HepG2 (cell line): Measurements from ENCODE around the gene HS6ST2.

Experiments used
- BHLHE40 ChIP-seq: IDR thresholded peaks from 2 replicates; pipeline ENCODE4 v1.6.1; 2011; ENCODE audit warnings: low read length, improper control_type of control experiment
- MXI1 ChIP-seq: IDR thresholded peaks from 3 replicates; pipeline ENCODE4 v1.6.1; 2012; ENCODE audit warnings: low read depth, low read length, inconsistent platforms, borderline replicate concordance
- NRL ChIP-seq: sonication (generic); formaldehyde crosslinking; IDR thresholded peaks from 2 replicates; pipeline ENCODE4 v1.5.0; 2020; ENCODE audit warnings: missing genetic modification reagents, mild to moderate bottlenecking, moderate library complexity, borderline replicate concordance
- PHB2 ChIP-seq: fragments of 450-650 bp; IDR thresholded peaks from 2 replicates; pipeline ENCODE4 v1.6.1; 2018; ENCODE audit not compliant: partially characterized antibody
- SSRP1 ChIP-seq: IDR thresholded peaks from 2 replicates; pipeline ENCODE4 v1.6.1; 2016; ENCODE audit warnings: control low read depth
- TAF1 ChIP-seq: sonication (generic); formaldehyde crosslinking; IDR thresholded peaks from 2 replicates; pipeline ENCODE4 v1.4.0; 2020; ENCODE audit warnings: missing genetic modification reagents
- ZBTB1 ChIP-seq: sonication (generic); formaldehyde crosslinking; IDR thresholded peaks from 2 replicates; pipeline ENCODE4 v1.4.0; 2020; ENCODE audit warnings: missing genetic modification reagents, borderline replicate concordance
- ZFP36 ChIP-seq: fragments of 150-350 bp; IDR thresholded peaks from 2 replicates; pipeline ENCODE4 v1.6.1; 2018; ENCODE audit warnings: borderline replicate concordance, low read length, low read depth; ENCODE audit not compliant: partially characterized antibody
- ZNF432 ChIP-seq: sonication (generic); formaldehyde crosslinking; IDR thresholded peaks from 2 replicates; pipeline ENCODE4 v1.5.0; 2020; ENCODE audit warnings: missing genetic modification reagents, mild to moderate bottlenecking, borderline replicate concordance
- ZNF761 ChIP-seq: sonication (generic); formaldehyde crosslinking; conservative IDR thresholded peaks from 2 replicates; pipeline ENCODE4 v1.4.0; 2020; ENCODE audit warnings: mild to moderate bottlenecking, missing genetic modification reagents
- TF ChIP-seq, protein P1 (sequence below): sonication (generic); formaldehyde crosslinking; IDR thresholded peaks from 2 replicates; pipeline ENCODE4 v1.5.0; 2020; ENCODE audit warnings: mild to moderate bottlenecking, missing genetic modification reagents, moderate library complexity
- TF ChIP-seq, protein P2 (sequence below): sonication (generic); formaldehyde crosslinking; IDR thresholded peaks from 2 replicates; pipeline ENCODE4 v1.4.0; 2020; ENCODE audit warnings: missing genetic modification reagents

DNA sequence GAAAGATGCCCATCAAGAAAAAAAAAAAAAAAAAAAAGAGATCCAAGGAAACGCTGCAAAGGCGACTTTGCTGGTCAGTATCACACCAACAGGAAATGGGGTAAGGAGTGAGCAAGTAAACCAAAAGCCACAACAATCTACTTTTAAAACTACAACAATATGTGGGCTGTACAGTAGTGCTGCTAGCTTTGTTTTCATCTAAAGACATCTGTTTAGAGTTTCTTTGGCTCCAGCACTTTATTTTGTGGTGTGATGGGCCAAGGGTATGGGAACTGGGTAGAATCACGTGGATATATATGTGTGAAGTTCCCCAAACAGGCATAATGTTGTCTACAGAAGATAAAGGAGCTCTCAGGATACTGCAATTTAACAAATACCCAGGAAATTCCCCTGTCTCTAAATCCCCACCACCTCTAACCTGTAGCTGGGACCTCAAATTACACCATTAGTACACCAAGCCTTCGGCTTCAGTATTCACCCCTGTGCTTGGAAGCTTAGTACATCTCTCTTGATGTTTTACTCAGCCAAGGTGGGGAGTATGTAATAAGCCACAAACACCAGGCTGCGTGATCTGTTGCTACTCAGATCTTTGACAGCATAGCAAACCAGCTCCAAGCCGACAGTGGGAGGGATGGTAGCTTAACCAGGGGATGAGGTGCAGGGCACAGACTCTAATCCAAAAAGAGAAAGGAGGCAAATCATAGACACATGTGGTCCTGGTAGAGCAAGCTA, 207.9 kb downstream of the HS6ST2 start:
- TF ChIP-seq, protein P1, sequence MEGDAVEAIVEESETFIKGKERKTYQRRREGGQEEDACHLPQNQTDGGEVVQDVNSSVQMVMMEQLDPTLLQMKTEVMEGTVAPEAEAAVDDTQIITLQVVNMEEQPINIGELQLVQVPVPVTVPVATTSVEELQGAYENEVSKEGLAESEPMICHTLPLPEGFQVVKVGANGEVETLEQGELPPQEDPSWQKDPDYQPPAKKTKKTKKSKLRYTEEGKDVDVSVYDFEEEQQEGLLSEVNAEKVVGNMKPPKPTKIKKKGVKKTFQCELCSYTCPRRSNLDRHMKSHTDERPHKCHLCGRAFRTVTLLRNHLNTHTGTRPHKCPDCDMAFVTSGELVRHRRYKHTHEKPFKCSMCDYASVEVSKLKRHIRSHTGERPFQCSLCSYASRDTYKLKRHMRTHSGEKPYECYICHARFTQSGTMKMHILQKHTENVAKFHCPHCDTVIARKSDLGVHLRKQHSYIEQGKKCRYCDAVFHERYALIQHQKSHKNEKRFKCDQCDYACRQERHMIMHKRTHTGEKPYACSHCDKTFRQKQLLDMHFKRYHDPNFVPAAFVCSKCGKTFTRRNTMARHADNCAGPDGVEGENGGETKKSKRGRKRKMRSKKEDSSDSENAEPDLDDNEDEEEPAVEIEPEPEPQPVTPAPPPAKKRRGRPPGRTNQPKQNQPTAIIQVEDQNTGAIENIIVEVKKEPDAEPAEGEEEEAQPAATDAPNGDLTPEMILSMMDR = no peak
- TF ChIP-seq NRL (CRISPR knock-in tag) (no peak), MXI1 (no peak), BHLHE40 (no peak), TAF1 (CRISPR knock-in tag) (no peak), PHB2 (no peak), ZFP36 (no peak), ZBTB1 (CRISPR knock-in tag) (no peak), ZNF761 (CRISPR knock-in tag) (no peak), SSRP1 (CRISPR knock-in tag) (no peak), ZNF432 (CRISPR knock-in tag) (no peak)
- TF ChIP-seq, protein P2, sequence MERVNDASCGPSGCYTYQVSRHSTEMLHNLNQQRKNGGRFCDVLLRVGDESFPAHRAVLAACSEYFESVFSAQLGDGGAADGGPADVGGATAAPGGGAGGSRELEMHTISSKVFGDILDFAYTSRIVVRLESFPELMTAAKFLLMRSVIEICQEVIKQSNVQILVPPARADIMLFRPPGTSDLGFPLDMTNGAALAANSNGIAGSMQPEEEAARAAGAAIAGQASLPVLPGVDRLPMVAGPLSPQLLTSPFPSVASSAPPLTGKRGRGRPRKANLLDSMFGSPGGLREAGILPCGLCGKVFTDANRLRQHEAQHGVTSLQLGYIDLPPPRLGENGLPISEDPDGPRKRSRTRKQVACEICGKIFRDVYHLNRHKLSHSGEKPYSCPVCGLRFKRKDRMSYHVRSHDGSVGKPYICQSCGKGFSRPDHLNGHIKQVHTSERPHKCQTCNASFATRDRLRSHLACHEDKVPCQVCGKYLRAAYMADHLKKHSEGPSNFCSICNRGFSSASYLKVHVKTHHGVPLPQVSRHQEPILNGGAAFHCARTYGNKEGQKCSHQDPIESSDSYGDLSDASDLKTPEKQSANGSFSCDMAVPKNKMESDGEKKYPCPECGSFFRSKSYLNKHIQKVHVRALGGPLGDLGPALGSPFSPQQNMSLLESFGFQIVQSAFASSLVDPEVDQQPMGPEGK (CRISPR knock-in tag) = no peak
